ENCODE measurements around the gene VIPR1.

DNA sequence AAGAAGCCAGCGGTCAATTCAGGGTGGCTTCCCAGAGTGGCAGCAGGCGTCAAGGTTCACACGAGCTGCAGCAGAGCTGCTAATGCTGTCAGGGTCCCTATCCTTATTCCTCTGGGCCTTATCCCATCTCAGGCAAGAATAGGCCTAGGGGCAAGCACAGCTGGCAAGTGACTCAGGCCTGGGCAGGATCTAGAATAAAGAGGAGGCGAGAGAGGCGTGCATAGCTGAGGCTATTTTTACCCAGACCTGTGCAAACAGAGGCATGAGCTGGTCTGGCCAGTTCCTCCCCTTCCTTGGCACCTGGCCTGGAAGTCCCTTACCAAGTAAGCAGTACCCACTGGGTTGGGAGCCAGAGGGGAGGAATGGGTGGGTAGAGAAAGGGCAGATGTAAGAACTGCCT is 12.2 kb upstream of the VIPR1 start:
- TF ChIP-seq, protein P1, sequence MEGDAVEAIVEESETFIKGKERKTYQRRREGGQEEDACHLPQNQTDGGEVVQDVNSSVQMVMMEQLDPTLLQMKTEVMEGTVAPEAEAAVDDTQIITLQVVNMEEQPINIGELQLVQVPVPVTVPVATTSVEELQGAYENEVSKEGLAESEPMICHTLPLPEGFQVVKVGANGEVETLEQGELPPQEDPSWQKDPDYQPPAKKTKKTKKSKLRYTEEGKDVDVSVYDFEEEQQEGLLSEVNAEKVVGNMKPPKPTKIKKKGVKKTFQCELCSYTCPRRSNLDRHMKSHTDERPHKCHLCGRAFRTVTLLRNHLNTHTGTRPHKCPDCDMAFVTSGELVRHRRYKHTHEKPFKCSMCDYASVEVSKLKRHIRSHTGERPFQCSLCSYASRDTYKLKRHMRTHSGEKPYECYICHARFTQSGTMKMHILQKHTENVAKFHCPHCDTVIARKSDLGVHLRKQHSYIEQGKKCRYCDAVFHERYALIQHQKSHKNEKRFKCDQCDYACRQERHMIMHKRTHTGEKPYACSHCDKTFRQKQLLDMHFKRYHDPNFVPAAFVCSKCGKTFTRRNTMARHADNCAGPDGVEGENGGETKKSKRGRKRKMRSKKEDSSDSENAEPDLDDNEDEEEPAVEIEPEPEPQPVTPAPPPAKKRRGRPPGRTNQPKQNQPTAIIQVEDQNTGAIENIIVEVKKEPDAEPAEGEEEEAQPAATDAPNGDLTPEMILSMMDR (IDR thresholded peaks at IDR 0.05): no peak
- TF ChIP-seq EP300 (IDR thresholded peaks at IDR 0.05) (no peak), POLR2A (IDR thresholded peaks at IDR 0.05) (no peak)
